ENCODE data around the gene CADPS.

Gene CADPS

DNA sequence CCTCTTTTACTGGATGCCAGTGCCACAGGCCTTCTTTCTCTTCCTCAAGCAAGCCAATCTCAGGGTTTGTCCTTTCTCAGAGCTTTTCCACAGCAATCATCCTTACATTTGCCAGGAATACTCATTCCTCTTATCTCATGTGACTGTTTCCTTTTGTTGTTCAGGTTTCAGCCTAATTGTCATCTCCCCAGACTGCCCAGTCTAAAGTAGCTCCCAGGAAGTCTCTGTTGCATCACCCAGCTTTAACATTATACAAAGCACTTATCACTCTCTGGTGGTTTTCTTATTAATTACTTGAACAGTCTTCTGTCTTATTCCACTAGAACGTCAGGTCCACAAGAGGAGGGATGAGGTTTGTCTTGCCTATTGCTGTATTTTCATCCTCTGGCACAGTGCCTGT is 65.8 kb downstream of the CADPS start:
- H3K9me3 ChIP-seq (ENCODE audit: severe bottlenecking), result no peaks in the 10 kb centered on the region
- H3K27me3 ChIP-seq (ENCODE audit: insufficient read depth, low read depth, severe bottlenecking), result no peaks in the 10 kb centered on the region
- no peak overlapping the region for H3K27ac ChIP-seq
- DNase-seq, result no peak
- no peak overlapping the region for H3K4me3 ChIP-seq (ENCODE audit: low read depth, low read length)
- no peak for TF ChIP-seq CTCF (IDR thresholded peaks at IDR 0.05; ENCODE audit: low read depth, low read length)
- H3K36me3 ChIP-seq, result no peaks in the 10 kb centered on the region

DNA sequence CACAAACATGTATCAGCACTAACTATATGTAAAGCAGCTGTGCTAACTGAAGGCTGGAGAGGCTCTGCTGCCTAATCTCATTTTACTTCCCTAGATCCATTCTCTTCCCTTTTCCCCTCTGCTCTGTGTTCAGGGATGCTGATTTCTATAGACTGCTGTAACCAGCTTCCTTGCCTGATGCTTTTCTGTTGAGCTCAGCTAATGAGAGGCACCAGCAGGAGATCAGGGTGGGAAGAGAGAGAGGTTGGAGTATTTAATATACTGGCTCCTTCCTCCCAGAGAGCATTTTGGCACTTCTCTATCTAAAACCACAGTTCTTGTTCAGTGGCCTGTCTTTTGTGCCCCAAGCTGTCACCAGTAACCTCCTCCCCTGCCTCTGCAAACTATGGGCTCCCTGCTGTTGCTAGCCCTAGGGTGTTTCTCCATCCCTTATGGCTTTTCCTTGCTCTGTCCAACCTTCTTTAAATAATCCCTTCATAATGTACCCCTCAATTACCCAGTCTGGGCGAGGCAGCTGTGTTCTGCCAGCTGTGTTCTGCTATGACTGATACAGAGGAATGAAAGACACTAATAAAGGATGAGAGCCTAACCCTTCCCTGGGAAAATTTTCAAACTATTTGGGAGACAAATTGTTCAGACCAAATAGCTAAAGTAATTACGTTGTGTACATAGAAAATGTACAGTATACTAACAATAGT is 69.5 kb downstream of the CADPS start:
- no peak for TF ChIP-seq CTCF (IDR thresholded peaks at IDR 0.05; ENCODE audit: low read depth, low read length)
- Histone ChIP-seq H3K27me3 (ENCODE audit: insufficient read depth, low read depth, severe bottlenecking) (no peaks in the 10 kb centered on the region), H3K36me3 (no peaks in the 10 kb centered on the region), H3K9me3 (ENCODE audit: severe bottlenecking) (no peaks in the 10 kb centered on the region), H3K27ac (peak overlapping the region; percentile 44), H3K4me3 (ENCODE audit: low read depth, low read length) (no peak overlapping the region)
- no peak for DNase-seq

GRCh38 chr3:62805106-62805505 is 70.1 kb downstream of the CADPS start:
- H3K36me3 ChIP-seq, result no peaks in the 10 kb centered on the region
- no peaks in the 10 kb centered on the region for H3K27me3 ChIP-seq (ENCODE audit: insufficient read depth, low read depth, severe bottlenecking)
- DNase-seq, result no peak
- peak overlapping the region; percentile 44 for H3K27ac ChIP-seq
- H3K9me3 ChIP-seq (ENCODE audit: severe bottlenecking), result no peaks in the 10 kb centered on the region
- no peak overlapping the region for H3K4me3 ChIP-seq (ENCODE audit: low read depth, low read length)
- no peak for TF ChIP-seq CTCF (IDR thresholded peaks at IDR 0.05; ENCODE audit: low read depth, low read length)

DNA sequence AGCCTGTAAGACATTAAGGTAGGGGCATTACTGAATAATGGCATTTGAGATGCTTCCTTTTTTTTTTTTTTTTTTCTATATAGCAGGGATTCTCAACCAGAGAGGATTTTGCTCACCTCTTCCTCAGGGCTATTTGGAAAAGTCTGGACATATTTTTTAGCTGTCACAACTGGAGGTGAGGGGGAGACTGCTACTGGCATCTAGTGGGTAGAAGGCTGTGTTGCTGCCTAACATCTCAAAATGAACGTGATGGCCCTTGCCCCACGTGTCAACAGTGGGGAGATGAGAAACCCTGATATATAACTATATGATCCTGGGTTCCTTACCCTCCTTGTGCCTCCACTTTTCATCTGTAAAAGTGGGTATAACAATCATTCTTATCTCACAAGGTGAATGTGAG is 71.9 kb downstream of the CADPS start:
- Histone ChIP-seq H3K27me3 (ENCODE audit: insufficient read depth, low read depth, severe bottlenecking) (no peaks in the 10 kb centered on the region), H3K9me3 (ENCODE audit: severe bottlenecking) (no peaks in the 10 kb centered on the region), H3K27ac (no peak overlapping the region), H3K36me3 (no peaks in the 10 kb centered on the region; the same call in 1 of the 2 replicates), H3K4me3 (ENCODE audit: low read depth, low read length) (no peak overlapping the region)
- peak; percentile 58 for TF ChIP-seq CTCF (IDR thresholded peaks at IDR 0.05; ENCODE audit: low read depth, low read length)
- DNase-seq, result peak; percentile 24

DNA sequence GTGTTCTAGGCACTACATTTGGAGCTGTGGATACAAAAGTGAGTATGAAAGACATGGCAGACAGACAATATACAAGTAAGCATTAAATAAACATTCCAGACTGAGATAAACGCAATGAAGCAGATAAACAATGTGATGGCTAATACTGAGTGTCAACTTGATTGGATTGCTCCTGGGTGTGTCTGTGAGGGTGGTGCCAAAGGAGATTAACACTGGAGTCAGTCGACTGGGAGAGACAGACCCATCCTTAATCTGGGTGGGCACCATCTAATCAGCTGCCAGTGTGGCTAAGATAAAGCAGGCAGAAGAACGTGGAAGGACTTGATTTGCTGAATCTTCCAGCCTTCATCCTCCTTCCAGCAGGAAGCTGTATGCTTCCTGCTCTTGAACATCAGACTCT is 77.2 kb downstream of the CADPS start:
- TF ChIP-seq CTCF (IDR thresholded peaks at IDR 0.05; ENCODE audit: low read depth, low read length), result no peak
- Histone ChIP-seq H3K36me3 (no peaks in the 10 kb centered on the region; the same call in 1 of the 2 replicates), H3K27me3 (ENCODE audit: insufficient read depth, low read depth, severe bottlenecking) (no peaks in the 10 kb centered on the region), H3K27ac (peak overlapping the region; percentile 60), H3K4me3 (ENCODE audit: low read depth, low read length) (no peak overlapping the region), H3K9me3 (ENCODE audit: severe bottlenecking) (no peaks in the 10 kb centered on the region)
- DNase-seq, result peak; percentile 82

GRCh38 chr3:62797132-62797531 is 78.1 kb downstream of the CADPS start:
- Histone ChIP-seq H3K4me3 (ENCODE audit: low read depth, low read length) (no peak overlapping the region), H3K9me3 (ENCODE audit: severe bottlenecking) (no peaks in the 10 kb centered on the region), H3K27ac (peak overlapping the region; percentile 20; the same call in 1 of the 2 replicates), H3K36me3 (no peaks in the 10 kb centered on the region; the same call in 1 of the 2 replicates), H3K27me3 (ENCODE audit: insufficient read depth, low read depth, severe bottlenecking) (no peaks in the 10 kb centered on the region)
- no peak for DNase-seq
- no peak for TF ChIP-seq CTCF (IDR thresholded peaks at IDR 0.05; ENCODE audit: low read depth, low read length)

Measured in WERI-Rb-1 (cell line).